NB4 (cell line): ENCODE results near the gene CCDC152.

Source experiments
- MAX ChIP-seq: IDR thresholded peaks from 2 replicates; pipeline ENCODE4 v1.6.1; 2011; ENCODE audit warnings: low read depth, low read length
- POLR2A ChIP-seq: IDR thresholded peaks from 2 replicates; pipeline ENCODE4 v1.6.1; 2011; ENCODE audit warnings: mild to moderate bottlenecking; ENCODE audit not compliant: insufficient read length; ENCODE audit errors: extremely low read depth
- TF ChIP-seq, protein P1 (sequence below): IDR thresholded peaks from one replicate; pipeline ENCODE4 v1.5.1; 2012; ENCODE audit warnings: low read depth, low read length

GRCh38 chr5:42811591-42812446 is 55.2 kb downstream of the CCDC152 start, which contains the start of gene SELENOP:
- TF ChIP-seq POLR2A (no peak), MAX (no peak)
- TF ChIP-seq, protein P1, sequence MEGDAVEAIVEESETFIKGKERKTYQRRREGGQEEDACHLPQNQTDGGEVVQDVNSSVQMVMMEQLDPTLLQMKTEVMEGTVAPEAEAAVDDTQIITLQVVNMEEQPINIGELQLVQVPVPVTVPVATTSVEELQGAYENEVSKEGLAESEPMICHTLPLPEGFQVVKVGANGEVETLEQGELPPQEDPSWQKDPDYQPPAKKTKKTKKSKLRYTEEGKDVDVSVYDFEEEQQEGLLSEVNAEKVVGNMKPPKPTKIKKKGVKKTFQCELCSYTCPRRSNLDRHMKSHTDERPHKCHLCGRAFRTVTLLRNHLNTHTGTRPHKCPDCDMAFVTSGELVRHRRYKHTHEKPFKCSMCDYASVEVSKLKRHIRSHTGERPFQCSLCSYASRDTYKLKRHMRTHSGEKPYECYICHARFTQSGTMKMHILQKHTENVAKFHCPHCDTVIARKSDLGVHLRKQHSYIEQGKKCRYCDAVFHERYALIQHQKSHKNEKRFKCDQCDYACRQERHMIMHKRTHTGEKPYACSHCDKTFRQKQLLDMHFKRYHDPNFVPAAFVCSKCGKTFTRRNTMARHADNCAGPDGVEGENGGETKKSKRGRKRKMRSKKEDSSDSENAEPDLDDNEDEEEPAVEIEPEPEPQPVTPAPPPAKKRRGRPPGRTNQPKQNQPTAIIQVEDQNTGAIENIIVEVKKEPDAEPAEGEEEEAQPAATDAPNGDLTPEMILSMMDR, result no peak
